Stimulated activated CD4-positive, alpha-beta T cell treated with anti-CD3 and anti-CD28 coated beads, Interleukin-15, amount 100 ng/mL, for 48 hours (primary cell): ENCODE measurements around the gene RPL11.
A peak's percentile ranks its signal among the peaks of the same experiment; 100 is the strongest.
"Not testable (repeated sequence)": the region's sequence is repeated elsewhere in the genome, so short reads cannot be mapped to it uniquely, and the experiment has no call there.

Experiments used
- DNase-seq, 2 donors: peaks; one replicate each; pipeline ENCODE4 v3.0.0-alpha.2; 2020; ENCODE audit warnings: low read depth in 2 of 2

RPL11 gene

DNA sequence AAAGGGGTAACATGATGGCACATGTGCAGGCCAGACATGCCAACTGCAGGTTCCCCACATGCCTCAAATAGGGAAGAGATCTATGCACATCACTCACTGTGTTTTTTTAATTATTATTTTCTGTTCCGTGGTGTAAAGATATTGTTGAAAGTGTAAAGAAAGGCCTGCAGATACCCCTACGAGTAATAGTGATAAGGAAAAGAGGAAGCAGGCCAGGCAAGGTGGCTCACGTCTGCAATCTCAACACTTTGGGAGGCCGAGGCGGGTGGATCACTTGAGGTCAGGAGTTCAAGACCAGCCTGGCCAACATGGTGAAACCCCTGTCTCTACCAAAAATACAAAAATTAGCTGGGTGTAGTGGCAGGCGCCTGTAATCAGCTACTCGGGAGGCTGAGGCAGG lies 6.4 kb upstream of the RPL11 start:
- not testable (repeated sequence) for DNase-seq

DNA sequence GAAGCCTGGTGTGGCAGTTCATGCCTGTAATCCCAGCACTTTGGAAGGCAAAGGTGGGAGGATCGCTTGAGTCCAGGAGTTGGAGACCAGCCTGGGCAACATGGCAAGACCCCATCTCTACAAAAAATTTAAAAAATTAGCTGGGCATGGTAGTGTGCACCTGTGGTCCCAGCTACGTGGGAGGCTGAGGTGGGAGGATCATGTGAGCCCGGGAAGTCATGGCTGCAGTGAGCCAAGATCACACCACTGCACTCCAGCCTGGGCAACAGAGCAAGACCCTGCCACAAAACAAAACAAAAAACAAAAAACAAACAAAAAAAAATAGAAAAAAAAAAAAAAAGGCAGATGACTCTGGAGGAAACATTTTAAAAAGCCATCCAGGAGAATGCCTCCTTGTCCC lies 3.9 kb upstream of the RPL11 start:
- not testable (repeated sequence) for DNase-seq

DNA sequence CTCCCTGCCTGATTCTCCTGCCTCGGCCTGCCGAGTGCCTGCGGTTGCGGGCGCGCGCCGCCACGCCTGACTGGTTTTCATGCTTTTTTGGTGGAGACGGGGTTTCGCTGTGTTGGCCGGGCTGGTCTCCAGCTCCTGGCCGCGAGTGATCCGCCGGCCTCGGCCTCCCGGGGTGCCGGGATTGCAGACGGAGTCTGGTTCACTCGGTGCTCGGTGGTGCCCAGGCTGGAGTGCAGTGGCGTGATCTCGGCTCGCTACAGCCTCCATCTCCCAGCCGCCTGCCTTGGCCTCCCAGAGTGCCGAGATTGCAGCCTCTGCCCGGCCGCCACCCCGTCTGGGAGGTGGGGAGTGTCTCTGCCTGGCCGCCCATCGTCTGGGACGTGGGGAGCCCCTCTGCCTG lies 3.3 kb upstream of the RPL11 start:
- DNase-seq = not testable (repeated sequence)

- no peak for DNase-seq
Observed at GRCh38 chr1:23692308-23692871, 784 bp downstream of the RPL11 start.

DNA sequence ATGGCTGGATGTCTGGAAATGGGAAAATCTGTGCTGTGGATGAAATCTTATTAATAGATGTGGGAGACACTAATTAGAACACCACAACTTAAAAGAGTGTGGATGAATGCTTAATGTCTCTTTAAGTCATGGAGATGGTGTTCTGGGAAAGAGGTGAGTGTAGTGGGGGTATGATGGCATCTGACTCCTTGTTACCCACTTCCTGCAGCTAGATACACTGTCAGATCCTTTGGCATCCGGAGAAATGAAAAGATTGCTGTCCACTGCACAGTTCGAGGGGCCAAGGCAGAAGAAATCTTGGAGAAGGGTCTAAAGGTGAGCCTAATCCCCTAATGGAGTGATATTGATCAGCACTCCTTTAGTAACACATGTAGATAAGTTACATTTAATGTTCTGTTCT lies 2.0 kb downstream of the RPL11 start:
- DNase-seq = no peak

- no peak for DNase-seq
Observed at GRCh38 chr1:23694371-23694770, 2.8 kb downstream of the RPL11 start.

DNA sequence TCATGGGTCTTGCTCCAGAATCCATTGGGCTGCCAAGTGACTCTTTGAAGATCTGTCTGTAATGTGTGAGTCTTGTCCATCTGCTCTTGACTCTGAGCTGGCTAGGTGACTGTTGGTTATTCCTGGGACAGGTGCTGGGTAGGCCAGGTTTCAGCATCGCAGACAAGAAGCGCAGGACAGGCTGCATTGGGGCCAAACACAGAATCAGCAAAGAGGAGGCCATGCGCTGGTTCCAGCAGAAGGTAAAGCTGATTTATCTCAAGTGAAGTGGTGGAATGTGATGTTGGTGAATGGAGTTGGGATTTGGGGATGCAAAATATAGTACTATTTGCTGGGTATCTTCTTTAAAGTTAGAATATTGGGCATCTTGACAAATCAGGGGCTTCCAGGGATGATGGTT lies 4.1 kb downstream of the RPL11 start:
- no peak for DNase-seq

DNA sequence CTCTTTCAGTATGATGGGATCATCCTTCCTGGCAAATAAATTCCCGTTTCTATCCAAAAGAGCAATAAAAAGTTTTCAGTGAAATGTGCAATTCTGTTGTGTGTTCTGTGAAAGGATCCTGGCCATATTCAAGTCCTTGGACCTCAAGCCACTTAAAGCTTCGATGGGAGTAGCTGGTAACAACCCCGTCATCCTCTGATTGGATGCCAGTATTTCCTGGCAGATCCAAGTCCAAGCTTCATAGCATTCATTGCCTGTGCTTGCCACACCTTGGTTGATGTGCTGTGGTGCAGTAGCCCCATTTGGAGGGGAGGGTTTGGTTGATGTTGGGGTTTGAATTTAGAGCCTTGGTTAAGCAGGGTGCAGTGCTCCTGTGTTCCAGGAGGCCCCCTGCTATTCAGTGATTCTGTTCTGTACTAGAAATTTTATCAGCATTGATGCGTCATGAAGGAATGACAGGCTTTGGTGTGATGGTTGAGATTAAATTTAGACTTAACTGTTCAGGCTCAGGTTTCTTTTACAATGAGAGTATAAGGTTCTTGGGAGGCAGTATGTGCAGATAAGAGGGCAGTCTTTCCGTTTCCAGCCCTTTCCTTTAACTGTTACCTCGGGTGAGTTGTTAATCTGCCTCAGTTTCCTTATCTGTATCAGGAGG lies 4.9 kb downstream of the RPL11 start:
- no peak for DNase-seq

DNA sequence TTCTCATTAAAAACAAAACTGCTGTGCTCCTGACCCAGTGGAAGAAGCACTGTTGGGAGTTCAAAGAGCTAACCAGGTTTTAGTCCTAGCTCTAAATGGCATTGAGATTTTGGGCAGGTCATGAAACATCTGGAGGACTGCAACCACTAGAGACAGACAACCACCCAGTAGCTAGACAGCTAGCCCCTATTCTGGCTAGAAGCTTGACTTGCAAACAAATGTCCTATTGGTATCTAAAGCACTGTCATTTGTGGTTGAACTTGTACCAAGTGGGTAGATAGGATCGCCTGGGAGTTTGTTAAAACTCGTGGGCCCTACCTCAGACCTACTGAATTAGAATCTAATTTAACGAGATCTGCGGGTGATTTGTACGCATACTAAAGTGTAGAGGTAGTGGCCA lies 6.9 kb downstream of the RPL11 start:
- no peak for DNase-seq

DNA sequence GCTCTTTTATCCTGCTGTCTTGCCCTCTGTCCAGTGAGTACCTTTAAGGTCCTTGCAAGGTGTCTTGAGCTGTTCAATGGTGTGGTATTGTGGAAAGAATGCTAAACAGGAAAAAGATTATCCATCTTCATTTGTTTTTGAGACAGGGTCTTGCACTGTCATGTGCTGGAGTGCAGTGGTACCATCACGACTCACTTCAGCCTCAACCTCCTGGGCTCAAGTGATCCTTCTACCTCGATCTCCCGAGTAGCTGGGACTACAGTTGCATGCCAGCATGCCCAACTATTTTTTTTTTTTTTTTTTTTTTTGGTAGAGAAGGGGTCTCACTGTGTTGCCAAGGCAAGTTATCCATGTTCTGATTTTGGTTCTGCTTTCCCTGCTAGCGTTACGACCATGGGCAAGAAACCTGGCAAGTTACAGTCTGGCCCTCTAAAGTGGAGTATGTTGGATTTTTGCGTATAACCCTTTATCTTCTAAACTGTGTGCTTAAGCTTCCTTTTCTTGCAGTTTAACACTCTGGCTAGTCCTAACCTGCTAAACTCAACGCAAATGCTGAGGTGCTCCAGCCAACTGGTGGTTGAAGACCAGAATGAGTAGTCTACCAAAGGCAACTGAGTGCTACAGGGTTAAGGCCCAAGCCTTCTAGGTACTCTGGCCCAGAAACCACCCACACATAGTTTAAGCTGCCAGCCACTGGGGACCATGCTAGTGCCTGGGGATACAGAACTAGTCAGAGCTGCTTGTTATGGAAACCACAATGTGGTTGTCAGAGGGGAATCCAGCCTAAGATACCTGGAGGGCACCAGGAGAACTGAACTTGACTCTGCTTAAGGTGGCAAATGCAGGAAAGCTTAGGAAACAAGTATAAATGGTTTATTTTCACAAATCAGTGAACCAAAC lies 7.9 kb downstream of the RPL11 start:
- peak in 1 of 2 donors; percentile 17 for DNase-seq

DNA sequence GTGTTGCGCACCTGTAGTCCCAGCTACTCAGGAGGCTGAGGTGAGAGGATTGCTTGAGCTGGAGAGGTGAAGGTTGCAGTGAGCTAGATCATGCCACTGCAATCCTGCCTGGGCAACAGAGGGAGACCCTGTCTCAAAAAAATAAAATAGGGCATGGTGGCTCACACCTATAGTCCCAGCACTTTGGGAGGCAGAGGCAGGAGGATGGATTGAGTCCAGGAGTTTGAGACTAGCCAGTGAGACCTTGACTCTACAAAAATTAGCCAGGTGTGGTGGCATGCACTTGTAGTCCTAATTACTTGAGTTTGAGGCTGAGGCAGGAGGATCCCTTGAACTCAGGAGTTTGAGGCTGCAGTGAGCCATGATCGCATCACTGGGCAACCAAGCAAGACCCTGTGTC lies 9.7 kb downstream of the RPL11 start:
- DNase-seq = no peak

GRCh38 chr1:23701996-23702395 lies 10.4 kb downstream of the RPL11 start:
- DNase-seq = no peak

GRCh38 chr1:23704834-23705495 lies 13.4 kb downstream of the RPL11 start:
- no peak for DNase-seq

- DNase-seq = no peak
Observed at GRCh38 chr1:23709229-23709628, 17.6 kb downstream of the RPL11 start.

DNA sequence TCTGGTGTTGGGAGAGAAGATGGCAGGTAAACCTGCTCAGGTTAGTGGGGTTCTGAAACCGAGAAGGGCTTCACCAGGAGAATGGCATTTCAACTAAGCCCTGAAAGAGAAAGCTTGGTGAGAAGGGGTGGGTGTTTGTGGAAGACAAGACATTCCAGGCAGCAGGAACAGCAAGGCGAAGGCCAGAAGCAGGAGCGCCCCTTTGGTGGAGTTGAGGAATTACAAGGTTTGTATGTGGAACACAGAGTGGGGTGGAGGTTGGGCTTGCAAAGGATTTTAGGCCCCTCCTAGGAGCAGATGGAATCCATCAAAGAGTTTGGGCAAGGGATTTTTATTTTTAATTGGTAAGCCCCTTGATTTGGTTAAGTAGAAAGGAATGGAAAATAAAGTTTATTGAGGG lies 26.9 kb downstream of the RPL11 start:
- no peak for DNase-seq

GRCh38 chr1:23719162-23719820 lies 27.7 kb downstream of the RPL11 start:
- DNase-seq = no peak

DNA sequence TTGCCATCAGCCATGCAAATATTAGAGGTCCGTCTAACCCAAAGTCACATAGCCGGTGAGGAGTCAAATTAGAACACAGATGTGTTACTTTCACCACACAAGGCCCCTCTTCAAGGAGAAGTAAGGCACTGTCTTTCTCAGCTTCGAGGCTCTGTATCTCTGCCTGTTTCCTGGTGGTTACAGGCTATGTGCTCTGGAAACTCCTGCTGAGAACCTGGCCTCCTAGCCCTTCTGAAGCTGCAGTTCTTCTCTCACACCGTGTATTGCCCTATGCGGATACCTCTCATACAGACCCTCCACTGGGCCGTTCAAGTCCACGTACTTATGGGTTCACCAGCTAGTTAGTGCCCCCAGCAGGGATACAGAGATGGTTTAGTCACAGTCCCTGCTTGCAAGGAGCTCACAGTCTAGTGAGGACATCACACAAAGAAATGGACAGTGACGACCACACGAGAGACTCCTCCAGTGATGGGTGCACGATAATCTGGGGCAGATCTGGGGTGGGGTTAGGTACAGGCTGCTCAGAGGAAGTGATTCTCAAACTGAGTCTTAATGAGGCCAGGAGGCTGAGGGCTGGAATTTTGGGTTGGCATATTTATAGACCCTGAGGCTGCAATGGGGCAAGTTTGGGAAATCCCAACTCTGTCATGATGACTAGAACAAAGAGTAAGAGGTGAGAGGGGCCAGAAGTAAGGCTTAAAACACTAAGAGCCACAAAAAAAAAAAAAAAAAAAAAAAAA lies 28.8 kb downstream of the RPL11 start:
- DNase-seq = no peak

- DNase-seq = no peak
Observed at GRCh38 chr1:23722652-23723051, 31.0 kb downstream of the RPL11 start.

GRCh38 chr1:23726686-23727085 lies 35.1 kb downstream of the RPL11 start:
- DNase-seq = no peak

DNA sequence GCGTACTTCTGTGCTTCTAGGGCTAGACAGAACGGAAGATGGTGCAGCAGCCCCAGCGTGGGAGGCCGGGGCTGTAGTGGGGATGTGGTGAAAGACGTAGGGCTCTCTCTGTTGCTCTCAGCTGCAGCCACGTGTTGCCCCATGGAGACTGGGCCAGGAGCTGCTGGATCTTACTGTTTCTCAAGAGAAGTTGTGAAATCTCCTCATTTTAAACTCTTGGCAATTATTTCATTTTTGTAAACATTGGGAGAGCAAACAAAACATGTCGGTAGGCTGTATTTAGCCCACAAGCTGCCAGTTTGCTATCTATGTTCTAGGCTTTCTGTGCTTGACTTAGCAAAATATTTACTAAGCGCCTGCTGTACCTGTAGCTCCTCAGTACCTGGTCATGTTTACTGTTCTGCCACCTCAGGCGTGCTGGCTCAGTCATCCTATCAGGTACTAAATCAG lies 35.8 kb downstream of the RPL11 start:
- DNase-seq = no peak
